AG04450 (cell line): ENCODE results near the gene FRMPD1. TPM values are rescaled to one million over a fixed set of nuclear protein-coding genes. Genes with fewer than 3 reads are reported as not detected.

Source experiments
- CTCF ChIA-PET: fragments of 300-600, 350-600 bp; formaldehyde crosslinking; extraction: SDS; loops from one replicate; lab custom pipeline; 2022; ENCODE audit warnings: antibody characterized with exemption, inconsistent platforms; lab: Charles Lee
- POLR2A ChIA-PET: fragments of 350-600 bp; formaldehyde crosslinking; extraction: SDS; loops from one replicate; lab custom pipeline; 2021; ENCODE audit warnings: antibody characterized with exemption, inconsistent platforms; lab: Yijun Ruan, JAX
- DNase-seq: peaks from one replicate; pipeline ENCODE4 v3.0.0-alpha.2; 2011; ENCODE audit warnings: low read depth, low spot score
- H3K27ac ChIP-seq: one replicate; pipeline ENCODE4 v1.5.1; 2012; ENCODE audit warnings: low read depth, low read length, control low read depth
- H3K27me3 ChIP-seq: one replicate; pipeline ENCODE4 v1.6.0; 2012; ENCODE audit warnings: low read length; ENCODE audit not compliant: control insufficient read depth, insufficient read depth
- H3K4me3 ChIP-seq: 2 replicates; pipeline ENCODE4 v1.5.1; 2011; ENCODE audit warnings: mild to moderate bottlenecking, low read depth, low read length, control low read depth
- H3K9me3 ChIP-seq: 2 replicates; pipeline ENCODE4 v1.5.1; 2012; ENCODE audit warnings: low read length; ENCODE audit not compliant: control insufficient read depth, insufficient read depth
- polyA plus RNA-seq: library from polyadenylated mRNA; depleted of rRNA; stranded (reverse); fragments of >200 nt; gene quantifications from 2 replicates; pipeline ENCODE4 v1.2.3, GENCODE V29; 2011
- TF ChIP-seq, protein P1 (sequence below): IDR thresholded peaks from 2 replicates; pipeline ENCODE4 v1.5.1; 2011; ENCODE audit warnings: low read depth, low read length, control low read depth, inconsistent platforms

FRMPD1 gene
- polyA plus RNA-seq, 1 experiment: not detected

DNA sequence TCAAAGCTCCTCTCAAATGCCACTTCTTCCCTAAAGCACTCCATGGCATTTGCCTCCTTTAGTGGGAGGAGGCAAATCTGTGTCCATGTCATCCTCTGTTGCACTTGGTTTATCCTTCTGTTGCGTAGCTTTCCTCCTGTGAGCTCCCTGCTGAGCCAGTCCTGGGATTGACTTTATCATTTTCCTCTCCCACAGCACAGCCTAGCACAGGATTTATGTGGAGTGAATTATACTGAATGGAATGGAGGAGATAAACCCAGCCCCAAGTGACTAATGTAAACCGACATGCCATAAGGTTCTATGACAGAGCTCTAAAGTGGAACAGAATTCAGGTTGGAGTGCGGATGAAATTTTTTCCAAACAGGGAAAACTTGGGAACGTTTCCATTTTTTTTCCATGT lies 31.9 kb upstream of the FRMPD1 start:
- H3K4me3 ChIP-seq: no peak overlapping the region
- CTCF ChIA-PET: no interaction called here

DNA sequence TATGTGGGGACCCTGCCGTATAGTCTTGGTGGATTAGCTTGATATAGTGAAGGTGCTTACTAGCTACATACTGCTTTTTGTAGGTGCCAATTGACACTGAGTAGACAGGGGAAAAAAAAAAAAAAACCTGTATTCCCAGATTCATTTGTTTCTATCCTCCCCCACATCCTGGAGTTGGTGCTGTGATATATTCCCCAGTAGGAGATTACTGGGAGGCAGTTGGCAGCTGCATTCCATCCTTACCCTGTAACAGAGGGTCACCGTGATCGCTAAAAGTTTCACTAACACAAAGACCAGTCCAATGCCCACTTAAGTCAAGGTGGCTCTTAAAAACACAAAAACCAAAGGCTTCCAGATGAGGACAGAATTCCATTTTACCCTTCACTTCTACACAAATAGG lies 30.9 kb upstream of the FRMPD1 start:
- Histone ChIP-seq H3K27ac (no peak overlapping the region), H3K27me3 (peaks cover 9% of the 10 kb centered on the region), H3K4me3 (no peak overlapping the region), H3K9me3 (no peaks in the 10 kb centered on the region)
- ChIA-PET CTCF (interaction anchor here (0.7 kb wide), 1 partner anchor 26 kb away, joined by 3 read pairs; no protein-coding TSS in a partner anchor), POLR2A (no interaction called here)
- TF ChIP-seq, protein P1, sequence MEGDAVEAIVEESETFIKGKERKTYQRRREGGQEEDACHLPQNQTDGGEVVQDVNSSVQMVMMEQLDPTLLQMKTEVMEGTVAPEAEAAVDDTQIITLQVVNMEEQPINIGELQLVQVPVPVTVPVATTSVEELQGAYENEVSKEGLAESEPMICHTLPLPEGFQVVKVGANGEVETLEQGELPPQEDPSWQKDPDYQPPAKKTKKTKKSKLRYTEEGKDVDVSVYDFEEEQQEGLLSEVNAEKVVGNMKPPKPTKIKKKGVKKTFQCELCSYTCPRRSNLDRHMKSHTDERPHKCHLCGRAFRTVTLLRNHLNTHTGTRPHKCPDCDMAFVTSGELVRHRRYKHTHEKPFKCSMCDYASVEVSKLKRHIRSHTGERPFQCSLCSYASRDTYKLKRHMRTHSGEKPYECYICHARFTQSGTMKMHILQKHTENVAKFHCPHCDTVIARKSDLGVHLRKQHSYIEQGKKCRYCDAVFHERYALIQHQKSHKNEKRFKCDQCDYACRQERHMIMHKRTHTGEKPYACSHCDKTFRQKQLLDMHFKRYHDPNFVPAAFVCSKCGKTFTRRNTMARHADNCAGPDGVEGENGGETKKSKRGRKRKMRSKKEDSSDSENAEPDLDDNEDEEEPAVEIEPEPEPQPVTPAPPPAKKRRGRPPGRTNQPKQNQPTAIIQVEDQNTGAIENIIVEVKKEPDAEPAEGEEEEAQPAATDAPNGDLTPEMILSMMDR: no peak
- no peak for DNase-seq

More for the DNA sequence above, 31.9 kb upstream of the FRMPD1 start:
- TF ChIP-seq, protein P1: no peak
- DNase-seq: peak; percentile 7
- no peak overlapping the region for H3K27ac ChIP-seq
- no peaks in the 10 kb centered on the region for H3K9me3 ChIP-seq
- peaks cover 4% of the 10 kb centered on the region for H3K27me3 ChIP-seq
- POLR2A ChIA-PET: no interaction called here

DNA sequence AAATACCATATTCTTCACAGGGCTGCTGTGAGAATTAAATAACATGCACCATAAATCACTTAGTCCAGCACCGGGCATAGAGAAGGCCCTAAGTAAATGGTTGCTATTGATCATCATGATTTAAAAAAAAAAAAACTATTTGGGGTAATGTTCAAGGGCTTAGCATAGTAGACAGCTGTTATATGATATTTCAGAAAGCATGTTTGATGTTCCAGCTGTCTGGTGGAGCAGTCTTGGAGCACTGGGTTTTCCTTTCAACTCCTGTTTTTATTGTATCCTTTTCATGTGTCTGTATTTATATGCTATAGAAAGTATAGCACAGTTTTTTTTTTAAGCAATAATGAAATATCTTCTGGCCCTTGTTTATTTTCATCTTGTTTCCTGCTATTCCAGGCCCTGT lies 30.4 kb upstream of the FRMPD1 start:
- H3K27me3 ChIP-seq: peaks cover 13% of the 10 kb centered on the region
- H3K4me3 ChIP-seq: no peak overlapping the region
- TF ChIP-seq, protein P1: no peak
- no peaks in the 10 kb centered on the region for H3K9me3 ChIP-seq
- DNase-seq: no peak
- ChIA-PET CTCF (interaction anchor here (0.7 kb wide), 1 partner anchor 26 kb away, joined by 3 read pairs; no protein-coding TSS in a partner anchor), POLR2A (no interaction called here)
- no peak overlapping the region for H3K27ac ChIP-seq

DNA sequence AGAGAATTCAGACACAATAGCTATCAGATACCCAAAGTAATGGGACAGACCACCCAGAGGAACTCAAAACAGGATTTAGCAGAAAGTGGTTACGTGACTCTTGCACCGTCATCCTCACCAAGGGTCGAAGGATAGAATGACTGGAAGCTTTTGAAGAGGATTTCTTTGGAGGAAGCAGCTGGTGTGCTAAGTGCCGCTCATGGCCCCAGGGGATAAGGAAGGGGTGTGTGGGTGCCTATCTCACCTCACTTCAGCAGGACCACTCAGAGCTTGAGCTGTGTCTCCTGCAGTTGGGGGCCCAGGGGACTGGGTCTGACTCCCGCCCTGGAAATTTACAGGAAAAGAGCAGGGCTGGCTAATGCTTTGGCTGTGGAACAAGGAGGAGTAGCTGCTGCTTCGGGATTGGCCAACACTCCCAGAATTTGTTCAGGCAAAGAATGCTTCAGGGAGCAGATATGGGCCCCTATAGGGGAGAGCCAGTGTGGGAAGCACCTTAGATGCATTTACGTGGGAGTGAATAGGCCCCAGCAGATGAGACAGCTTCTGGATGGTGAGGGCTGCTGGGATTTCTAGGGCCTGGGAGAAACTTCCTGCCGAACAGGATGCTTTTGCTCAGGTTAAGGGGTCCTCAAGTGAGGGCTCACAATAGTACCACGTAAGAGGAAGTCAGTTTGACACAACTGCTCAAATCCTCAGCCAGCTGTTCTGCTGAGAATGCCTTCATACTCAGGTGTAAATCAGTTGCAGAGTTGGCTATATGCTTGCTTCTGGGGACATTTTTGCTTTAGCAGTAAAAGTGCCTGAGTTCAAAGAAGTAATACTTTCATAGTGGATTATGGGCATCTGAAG lies 29.3 kb upstream of the FRMPD1 start:
- Histone ChIP-seq H3K4me3 (no peak overlapping the region), H3K27me3 (peaks cover 17% of the 10 kb centered on the region), H3K9me3 (no peaks in the 10 kb centered on the region), H3K27ac (no peak overlapping the region)
- DNase-seq: no peak
- POLR2A ChIA-PET: no interaction called here
- CTCF ChIA-PET: no interaction called here
- TF ChIP-seq, protein P1: no peak

DNA sequence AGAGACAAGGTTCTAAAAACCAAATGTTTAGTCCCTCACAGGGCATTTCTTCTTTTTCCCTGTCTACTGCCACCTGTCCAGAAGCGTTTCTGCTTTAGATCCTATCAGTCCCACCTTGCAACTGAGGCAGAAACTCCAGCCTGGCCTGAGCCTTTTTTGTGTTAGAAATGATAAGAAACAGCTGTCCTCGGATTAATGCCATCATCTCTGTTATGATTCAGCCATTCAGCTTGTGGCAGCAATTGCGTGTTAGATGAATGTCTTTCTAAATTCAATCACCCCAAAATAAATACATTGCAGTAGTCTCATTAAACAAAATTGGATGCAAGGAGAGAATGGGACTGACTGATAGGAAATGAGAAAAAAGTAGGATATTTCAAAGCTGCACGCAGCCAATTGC lies 28.3 kb upstream of the FRMPD1 start:
- no peak for DNase-seq
- ChIA-PET POLR2A (no interaction called here), CTCF (no interaction called here)
- Histone ChIP-seq H3K27me3 (peaks cover 25% of the 10 kb centered on the region), H3K27ac (no peak overlapping the region), H3K4me3 (no peak overlapping the region), H3K9me3 (no peaks in the 10 kb centered on the region)
- TF ChIP-seq, protein P1: no peak
